ENCODE results near the gene ST7.

The ST7 gene

DNA sequence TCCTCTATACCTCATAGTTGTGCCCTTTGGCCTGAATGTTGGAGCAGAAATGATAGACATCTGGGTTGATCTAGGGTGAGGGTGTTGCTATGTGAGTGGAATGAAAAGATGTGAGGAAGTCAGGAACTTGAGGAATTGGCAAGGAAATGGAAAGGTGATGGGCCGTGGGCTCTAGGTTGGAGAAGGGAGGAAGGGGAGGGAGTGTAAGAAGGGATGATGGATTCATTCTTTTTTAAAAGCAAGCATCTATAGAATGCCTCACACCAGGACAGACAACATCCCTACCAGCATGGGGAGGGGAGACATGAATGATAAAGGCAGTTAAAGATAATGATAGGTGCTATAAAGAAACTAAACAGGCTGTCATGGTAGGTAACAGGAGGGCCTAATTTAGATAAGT, 201.4 kb downstream of the ST7 start:
- no peak for DNase-seq (ENCODE audit: low spot score)

DNA sequence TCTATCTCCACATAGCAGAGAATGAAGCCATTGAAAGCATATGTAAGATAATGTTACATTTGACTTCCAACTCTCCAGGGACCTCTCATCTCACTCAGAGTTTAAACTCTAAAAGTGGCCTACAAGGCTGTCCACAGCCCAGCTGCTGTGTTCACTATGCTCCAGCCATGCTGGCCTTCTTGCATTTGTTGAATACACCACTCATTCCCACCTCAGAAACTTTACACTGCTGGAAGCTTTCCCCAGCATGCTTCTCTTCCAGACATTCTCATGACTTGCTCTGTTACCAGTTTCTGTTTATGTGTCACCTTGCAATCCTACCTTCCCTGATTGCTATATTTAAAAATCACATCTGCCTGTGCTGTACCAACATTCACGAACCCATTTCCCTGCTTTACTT, 202.4 kb downstream of the ST7 start:
- DNase-seq (ENCODE audit: low spot score): no peak

DNA sequence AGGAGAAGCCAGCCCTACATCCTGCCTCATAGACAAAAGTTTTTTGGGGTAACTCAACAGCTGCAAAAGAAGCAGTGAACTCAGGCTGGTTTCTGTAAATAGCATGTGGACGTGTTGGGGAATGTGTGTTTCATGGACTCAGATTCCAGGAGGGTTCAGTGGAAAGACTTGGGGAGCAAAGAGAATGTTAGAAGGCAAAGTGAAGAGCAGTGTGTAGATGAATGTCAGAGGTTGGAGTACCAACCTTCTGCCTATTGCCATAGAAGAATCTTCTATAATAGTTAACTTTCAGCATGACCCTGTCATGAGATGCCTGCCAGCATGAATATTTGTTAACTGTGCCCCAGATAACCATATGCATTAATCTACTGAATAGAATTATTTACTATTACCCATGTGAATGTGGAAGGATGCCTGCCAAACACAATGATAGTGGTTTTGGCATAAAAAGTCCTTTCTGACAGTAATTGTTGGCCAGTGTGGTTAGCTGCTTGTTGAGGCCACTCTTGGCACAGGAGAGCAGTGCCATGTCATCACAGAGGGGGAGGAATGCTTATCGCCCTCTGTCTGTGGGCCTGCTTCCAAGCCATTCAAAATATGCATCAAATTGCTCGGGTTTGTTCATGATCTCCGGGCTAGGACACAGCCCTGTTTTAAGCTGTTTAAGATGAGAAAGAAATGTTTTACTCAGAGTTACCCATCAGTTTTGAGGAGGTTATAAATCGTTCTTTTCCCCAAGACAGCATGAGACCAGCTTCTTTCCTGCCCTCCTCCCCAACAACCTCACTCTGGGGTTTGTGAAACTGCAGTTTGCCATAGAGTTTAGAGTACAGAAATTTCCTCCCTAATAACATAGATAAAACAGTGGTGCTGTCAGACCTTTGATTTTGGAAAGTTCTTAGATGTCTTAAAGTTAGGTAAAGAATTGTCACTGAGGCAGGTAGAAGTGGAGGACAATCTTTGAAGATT, 204.2 kb downstream of the ST7 start:
- DNase-seq (ENCODE audit: low spot score): no peak

DNA sequence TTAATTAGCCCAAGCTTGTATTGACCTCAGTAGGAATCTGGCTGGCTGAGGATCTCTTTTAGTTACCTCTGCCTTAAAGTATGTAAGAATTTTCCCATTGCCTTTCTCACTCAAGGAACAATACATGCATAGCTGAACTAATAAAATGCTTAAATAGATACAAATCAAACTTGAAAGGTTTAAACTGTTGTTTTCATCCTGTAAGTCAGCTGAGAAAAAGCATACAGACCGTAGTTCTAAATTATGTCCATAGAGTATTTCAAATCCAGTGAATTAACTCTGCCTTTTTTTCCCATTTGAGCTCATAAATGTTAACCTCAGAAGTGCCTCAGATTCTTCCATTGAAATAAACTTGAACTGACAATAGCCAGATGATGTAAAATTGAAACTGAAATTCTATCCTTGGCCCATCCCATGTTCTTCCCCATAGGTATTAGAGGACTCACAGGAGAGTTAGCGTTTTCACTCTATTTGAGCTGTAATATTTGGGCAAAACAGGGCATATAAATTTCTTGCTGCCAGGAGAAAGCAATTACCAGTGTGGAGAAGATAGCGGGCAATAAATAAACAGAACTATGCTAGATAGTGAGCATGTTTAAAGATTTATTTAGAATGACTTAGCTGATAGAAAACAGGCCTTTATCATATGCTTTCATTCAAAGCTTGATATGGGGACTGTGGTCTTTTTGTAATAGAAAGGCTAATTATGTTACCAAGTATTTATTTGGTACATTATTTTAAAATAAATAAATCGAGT, 205.8 kb downstream of the ST7 start:
- no peak for DNase-seq (ENCODE audit: low spot score)

DNA sequence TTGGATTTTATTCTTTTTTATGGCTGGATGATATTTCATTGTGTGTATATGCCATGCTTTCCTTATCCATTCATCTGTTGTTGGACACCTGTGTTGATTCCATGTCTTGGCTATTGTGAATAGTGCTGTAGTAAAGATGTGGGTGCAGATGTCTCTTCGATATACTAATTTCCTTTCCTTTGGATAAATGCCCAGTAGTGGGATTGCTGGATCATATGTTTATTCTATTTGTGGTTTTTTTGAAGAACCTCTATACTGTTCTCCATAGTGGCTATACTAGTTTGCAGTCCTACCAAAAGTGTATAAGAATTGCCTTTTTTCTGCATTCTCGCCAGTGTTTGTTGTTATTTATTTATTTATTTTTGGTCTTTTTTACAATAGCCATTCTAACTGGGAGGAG, 209.8 kb downstream of the ST7 start:
- DNase-seq (ENCODE audit: low spot score): no peak

DNA sequence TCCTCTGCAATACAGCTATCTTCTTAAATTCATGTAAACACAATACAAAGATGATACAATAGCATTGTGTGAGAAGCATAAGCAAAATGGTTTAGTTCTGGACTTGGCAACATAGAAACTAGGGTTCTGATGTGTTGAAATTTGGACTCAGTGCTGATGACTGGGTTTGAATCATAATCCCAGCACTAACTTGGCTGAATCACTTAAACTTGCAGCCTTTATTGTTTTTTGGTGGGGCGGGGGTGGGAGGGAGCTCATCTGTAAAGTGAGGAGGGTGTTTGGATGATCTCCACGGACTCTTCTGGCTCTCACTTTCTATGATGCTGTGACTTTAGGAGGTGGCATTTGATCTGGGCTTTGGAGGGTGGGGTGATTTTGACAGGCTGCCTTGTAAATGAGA, 211.3 kb downstream of the ST7 start:
- DNase-seq (ENCODE audit: low spot score): no peak

DNA sequence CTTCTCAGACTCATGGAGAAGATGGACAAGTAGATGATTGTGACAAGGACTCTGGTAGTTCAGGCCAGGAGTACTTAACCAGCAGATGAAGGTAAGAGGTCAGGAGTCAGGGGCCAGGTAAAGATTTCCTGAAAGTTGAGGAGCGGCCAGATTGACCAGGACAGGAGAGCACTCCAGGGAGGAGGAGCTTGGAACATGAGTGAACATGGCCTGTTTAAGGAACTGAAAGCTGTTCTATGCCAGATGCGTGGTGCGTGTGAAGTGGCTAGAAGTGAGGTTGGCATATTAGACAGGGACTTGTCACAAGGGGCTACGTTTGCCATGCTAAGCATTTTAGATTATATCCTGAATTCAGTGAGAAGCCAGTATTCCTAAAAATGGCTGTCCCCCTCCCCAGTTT, 212.4 kb downstream of the ST7 start:
- no peak for DNase-seq (ENCODE audit: low spot score)

DNA sequence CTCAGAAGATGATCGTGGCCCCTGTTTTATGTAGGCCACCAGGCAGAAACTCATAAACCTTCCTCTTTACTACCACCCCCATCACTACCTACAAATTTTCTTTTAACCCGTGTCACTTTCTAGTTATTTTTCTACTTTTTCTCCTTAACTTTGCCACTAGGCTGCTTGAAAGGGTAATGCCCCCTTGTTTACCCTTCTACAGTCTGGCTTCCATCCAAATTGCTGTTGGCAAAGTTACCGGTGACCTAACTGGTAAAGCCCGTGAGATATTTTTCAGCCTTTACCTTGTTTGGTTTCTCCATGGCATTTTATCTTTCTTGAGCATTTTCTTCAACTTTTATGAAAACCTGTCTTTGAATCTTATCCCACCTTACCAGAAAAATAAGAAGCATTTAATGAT, 216.6 kb downstream of the ST7 start:
- DNase-seq (ENCODE audit: low spot score): no peak

DNA sequence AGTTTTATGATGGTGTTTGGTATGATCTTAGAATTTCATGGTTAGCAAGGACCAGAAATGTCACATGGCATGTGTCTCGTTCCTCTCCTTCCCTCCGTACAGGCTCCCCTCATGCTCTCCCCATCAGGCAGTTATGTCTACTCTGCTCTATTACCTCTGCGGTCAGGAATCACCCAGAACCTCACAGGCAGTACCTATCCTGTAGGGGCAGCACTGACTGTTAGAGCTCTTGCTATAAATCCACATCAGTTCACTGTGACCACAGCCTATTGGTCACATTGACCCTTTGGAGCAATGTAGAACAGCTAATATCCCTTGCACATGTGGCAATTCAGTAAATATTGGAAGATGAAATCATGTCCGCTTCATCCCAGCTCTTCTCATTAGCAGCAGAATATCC, 217.8 kb downstream of the ST7 start:
- no peak for DNase-seq (ENCODE audit: low spot score)

DNA sequence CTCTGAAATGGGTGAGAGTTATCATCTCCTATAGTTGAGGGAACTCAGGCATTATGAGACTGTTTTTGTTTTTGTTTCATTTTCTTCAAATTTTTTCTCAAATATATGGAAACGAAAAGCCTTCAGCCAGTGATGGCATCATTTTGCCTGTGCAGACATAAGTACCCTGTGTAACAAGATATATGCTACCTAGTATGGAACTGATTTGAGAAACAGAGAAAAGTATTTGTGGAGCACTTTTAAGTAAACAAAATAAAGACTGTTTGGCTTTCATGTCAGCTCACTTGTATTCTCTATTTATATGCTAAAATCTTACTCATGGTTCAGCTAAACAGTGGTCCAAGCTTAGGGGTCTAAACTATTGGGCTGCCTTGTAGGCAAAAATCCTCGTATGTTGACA, 219.0 kb downstream of the ST7 start:
- no peak for DNase-seq (ENCODE audit: low spot score)

DNA sequence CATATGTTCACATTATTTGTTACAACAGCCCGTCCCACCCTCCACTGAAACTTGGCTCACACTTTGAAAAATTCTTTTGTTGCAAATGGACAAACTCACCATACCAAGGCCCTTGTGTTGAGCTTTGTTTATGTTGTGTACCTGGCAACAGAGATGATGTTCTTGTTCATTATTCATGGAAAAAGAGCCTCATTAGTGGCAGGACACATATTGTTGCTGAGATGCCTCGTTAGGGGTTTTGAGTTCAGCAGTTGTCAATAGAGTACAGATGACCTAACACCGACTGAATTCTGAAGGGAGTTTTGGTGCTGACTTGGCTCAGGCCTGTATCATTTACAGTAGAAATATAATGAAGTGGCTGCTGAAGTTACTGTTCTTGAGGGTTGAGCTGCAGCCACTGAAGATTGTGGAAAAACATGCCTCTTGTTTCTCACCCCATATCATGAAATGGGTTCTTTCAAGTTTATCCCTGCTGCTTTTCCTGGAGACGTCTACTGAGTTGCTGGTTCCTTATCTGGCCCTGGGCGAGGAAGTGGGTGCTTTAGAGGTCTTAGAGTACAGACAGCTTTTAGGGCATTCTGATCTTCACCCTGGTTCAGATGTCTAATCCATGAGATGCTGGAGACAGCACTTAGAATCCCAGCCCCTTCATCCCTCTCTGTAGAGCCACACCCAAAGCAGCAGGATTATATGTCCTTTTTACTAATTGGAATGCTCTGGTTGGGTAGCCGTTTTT, 219.9 kb downstream of the ST7 start:
- no peak for DNase-seq (ENCODE audit: low spot score)

DNA sequence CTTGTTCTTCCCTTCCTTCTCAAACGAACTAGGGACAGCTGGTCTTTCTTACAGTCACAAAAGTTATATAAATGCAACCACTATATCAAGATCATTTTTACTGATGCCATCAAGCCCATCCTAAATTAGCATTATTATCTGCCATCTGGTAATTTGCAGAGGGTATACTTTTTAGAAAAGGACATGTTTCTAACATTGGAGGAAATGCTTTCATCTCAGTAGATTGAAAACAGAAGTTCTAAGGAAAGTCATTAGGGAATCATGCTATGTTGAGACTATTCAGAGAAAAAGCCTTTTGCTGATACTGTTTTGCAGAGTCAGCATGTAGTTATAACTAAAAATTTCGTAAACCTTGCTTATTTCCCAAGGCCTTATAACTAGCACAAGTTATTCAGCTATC, 222.9 kb downstream of the ST7 start:
- DNase-seq (ENCODE audit: low spot score): no peak

DNA sequence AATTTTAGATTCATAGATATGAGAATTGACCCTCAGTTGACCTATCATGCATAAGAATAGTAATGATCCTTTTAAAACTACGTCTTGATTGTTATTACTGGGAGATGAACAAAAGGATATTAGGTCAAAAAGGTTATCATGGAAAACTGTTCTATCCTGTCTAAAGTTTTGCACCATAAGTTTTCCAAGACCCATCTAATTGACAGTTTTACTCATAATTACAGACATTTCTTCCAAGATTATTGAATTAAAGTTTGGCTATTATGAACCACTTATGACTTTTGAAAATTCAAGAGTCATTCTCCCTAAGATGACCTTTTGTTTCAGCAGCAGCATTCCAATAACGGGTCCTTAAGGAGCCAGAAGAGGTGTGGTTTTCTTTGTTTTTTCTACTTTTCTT, 225.3 kb downstream of the ST7 start:
- DNase-seq (ENCODE audit: low spot score): no peak

DNA sequence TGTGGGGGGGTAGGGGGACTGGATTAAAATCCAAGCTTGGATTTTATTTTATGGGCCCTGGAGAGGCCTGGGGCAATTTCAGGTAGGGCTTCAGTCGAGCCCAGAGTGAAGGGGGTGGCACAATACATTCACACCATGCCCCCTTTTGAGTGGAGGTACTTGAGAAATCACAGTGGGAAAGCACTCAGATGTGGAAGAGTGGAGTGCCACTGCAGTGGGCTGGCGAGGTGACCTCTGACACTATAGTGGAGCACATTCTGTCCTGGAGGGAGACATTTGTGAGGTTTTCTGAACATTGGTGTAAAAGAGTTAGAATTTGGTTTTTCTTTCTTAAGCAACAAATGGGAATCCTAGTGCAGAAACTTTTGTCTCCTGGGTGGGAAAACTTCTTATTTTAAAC, 226.4 kb downstream of the ST7 start:
- DNase-seq (ENCODE audit: low spot score): no peak

DNA sequence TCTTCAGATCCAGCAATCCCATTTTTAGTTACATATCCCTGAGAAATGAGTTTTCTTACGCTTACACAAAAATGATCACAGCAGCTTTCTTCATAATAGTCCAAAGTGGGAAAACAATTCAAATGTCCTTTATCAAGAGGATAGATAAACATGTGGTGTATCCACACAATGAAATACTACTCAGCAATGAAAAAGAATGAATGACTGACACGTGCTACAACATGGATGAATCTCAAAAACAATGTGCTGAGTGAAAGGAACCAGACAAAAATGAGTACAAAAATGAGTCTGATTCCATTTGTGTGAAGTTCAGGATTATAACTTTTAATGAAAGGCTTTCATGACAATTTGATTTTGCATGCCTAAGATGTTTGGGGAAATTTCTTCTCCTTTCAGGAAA, 230.4 kb downstream of the ST7 start:
- DNase-seq (ENCODE audit: low spot score): no peak

DNA sequence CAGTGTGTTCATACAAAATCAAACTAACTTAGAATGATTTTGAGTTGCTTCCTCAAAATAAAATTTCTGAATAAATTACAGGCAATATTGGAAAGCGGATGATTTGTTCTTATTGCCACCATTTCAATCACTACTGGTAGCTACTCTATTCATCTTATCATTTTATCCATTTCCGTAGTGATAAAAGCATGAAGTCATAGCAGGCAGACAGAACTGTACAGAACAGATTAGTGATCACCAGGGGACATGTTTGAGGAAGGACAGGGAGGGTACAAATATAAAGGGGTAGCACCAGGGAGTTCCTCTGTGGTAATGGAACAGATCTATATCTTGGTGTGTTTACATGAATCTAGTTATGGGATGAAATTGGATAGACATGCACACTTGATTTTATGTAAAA, 231.1 kb downstream of the ST7 start:
- DNase-seq (ENCODE audit: low spot score): no peak

DNA sequence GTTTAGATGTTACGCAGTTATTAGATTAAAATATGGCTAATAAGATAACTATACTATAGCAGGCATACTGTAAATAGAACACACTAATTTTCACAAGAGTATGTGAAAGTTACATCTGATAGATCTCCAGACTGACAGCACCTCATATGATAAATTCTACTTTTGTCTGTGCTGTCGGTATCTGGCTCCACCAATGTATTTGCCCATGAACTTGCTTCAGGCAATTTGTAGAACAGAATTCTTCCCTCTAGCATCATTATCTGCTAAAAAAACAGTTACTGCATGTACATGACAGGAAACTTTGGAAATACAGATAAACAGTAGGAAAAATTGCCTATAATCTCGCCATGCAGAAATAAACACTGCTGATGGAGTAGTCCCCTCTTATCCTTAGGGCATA, 231.8 kb downstream of the ST7 start:
- no peak for DNase-seq (ENCODE audit: low spot score)

DNA sequence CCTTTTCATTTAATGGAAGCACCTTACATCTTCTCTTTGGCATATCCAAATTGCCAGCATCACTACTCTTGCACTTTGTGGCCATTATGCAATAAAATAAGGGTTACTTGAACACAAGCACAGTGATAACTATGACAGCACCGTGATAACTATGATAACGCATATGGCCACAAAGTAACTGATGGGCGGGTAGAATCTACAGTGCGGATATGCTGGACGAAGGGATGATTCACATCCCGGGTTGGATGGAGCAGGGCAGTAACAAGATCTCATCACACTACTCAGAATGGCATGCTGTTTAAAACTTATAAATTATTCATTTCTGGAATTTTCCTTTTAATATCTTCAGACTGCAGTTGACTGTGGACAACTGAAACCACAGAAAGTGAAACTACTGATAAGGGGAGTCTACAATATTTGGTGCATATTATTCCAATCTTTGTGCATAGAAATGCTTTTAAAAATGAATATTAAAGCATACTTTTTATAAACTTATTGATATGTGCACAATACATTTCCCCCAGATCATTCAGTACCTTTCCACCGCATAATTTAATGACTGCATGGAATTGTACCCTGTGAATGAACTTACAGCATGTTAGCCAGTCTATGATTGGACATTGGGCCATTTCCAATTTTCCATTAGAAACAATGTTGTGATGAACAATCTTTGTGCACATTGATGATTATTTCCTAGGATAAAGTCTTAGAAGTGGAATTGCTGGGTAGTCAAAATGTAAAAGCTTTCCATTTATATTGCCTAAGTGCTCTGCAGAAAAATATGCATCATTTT, 233.1 kb downstream of the ST7 start:
- no peak for DNase-seq (ENCODE audit: low spot score)

DNA sequence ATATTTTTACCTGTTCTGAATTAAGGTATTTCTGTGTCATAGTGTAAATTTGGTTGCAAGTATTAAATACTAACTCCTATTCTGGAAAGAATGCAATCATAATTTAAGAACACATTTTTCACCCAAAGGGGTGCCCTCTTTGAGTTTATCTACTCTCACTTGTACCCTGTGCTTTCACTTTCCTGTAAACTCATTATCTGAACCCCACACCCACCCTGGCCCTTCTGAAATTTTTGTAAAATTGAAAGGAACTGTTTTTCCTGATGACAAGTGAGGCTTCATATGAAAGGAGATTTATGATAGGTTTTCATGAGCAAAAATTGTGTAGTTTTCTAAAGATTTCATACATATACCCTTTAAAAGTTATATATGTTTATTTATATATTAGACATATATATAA, 235.1 kb downstream of the ST7 start:
- DNase-seq (ENCODE audit: low spot score): no peak

DNA sequence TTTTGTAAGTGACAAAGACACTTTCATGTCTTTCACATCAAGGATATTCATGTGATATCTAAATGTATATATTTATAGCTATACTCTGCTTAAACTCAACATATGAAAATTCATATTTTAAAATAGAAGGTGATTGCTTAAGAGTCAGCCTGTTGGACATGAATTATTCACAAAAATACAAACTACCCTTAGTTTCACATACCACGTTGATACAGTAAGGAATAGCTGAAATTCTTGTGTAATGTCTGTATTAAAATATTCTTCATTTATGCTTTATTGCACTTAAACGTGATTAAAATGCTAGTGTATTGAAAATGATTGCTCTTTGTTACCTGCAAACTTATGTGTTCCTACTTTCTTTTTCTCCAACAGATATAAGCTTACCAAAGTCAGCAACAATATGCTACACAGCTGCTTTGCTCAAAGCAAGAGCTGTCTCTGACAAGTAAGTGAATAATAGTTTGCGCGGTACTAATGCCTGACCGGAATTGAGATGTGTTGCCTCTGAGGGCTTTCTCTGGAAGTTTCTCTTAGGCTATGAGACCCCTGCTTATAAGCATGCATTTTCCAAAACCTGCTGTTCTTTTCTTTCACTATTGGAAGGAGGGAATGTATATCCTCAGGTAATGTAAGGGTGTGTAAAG, 235.8 kb downstream of the ST7 start:
- no peak for DNase-seq (ENCODE audit: low spot score)

DNA sequence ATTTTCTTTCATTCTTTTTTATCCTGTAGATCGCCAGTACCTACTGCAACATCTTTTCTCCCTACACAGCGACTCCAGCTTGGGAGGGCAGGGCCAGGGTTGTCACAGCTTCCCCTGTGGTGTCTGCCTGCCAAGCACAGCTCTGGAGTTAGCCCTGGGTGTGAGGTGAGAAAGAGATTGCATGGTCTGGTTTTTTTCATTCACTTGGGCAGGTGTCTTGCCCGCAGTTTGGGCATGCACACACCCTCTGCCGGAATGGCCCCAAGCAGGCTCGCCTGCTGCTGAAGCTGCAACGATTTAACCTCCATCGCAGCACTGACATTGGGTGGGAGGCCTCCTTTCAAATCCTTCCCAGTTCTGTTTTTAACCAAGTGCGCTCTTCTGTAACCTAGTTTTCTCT, 236.8 kb downstream of the ST7 start:
- no peak for DNase-seq (ENCODE audit: low spot score)
